ENCODE data around the gene TLX2.

DNA sequence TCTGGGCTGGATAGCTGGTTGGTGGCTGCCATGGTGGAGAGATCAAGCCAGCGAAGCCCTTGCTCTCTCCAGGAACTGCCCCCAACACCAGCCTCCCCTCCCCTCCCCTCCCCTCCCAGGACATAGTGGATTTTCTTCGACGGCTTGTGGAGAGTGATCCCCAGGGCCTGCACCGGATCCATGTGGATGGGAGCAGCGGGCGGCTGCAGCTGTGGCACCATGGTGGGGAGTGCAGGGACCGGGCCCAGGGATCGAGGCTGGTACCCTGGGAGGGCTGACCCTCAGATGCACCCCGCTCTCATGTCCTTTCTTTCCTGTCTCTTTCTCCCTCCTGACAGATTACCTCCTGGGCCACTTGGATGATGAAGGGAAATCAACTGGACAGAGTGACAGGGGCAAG lies 24.3 kb upstream of the TLX2 start:
- TF ChIP-seq POLR2A (IDR thresholded peaks at IDR 0.05) (no peak), POLR2AphosphoS5 (IDR thresholded peaks at IDR 0.05) (no peak), EP300 (IDR thresholded peaks at IDR 0.05) (no peak)
- TF ChIP-seq, protein P1, sequence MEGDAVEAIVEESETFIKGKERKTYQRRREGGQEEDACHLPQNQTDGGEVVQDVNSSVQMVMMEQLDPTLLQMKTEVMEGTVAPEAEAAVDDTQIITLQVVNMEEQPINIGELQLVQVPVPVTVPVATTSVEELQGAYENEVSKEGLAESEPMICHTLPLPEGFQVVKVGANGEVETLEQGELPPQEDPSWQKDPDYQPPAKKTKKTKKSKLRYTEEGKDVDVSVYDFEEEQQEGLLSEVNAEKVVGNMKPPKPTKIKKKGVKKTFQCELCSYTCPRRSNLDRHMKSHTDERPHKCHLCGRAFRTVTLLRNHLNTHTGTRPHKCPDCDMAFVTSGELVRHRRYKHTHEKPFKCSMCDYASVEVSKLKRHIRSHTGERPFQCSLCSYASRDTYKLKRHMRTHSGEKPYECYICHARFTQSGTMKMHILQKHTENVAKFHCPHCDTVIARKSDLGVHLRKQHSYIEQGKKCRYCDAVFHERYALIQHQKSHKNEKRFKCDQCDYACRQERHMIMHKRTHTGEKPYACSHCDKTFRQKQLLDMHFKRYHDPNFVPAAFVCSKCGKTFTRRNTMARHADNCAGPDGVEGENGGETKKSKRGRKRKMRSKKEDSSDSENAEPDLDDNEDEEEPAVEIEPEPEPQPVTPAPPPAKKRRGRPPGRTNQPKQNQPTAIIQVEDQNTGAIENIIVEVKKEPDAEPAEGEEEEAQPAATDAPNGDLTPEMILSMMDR (IDR thresholded peaks at IDR 0.05): no peak
